Measurements from ENCODE around the gene NIN. TPM values are rescaled to one million over a fixed set of nuclear protein-coding genes. Genes with fewer than 3 reads are reported as not detected.

The NIN gene
- total and polyA plus RNA-seq, 7 donors: 7.3 to 47.7 (median 24.3) TPM

GRCh38 chr14:50775357-50775756 is 55.6 kb downstream of the NIN start:
- Histone ChIP-seq H3K27me3 (ENCODE audit: insufficient read depth in 3 of 3, low read length in 2 of 3) (no peaks in the 10 kb centered on the region), H3K4me3 (no peak overlapping the region), H3K27ac (peak overlapping the region; percentile 48), H3K4me1 (peaks cover 43% of the 10 kb centered on the region), H3K36me3 (ENCODE audit: insufficient read depth in 1 of 2, low read depth in 1 of 2) (peaks cover 8 to 67% of the 10 kb centered on the region in 2 donors), H3K9me3 (no peaks in the 10 kb centered on the region)
- ATAC-seq: no peak
- intact Hi-C loops (cut with DNase I): loop anchor here (5.0 kb wide), 2 partner anchors 87 to 173 kb away; no protein-coding TSS in a partner anchor
- no peak for DNase-seq
- TF ChIP-seq CTCF (IDR thresholded peaks at IDR 0.05): no peak
- whole genome bisulfite sequencing, 3 donors: 35 to 60% (median 46%) methylated on average over 2 of the region's 2 CpGs

GRCh38 chr14:50774542-50775267 is 56.3 kb downstream of the NIN start:
- 73 to 90% (median 82%) methylated on average over 8 of the region's 8 CpGs for WGBS, 3 donors
- peaks cover 12 to 74% of the 10 kb centered on the region in 2 donors for H3K36me3 ChIP-seq (ENCODE audit: insufficient read depth in 1 of 2, low read depth in 1 of 2)

GRCh38 chr14:50773632-50774541 is 57.1 kb downstream of the NIN start:
- peaks cover 12 to 82% of the 10 kb centered on the region in 2 donors for H3K36me3 ChIP-seq (ENCODE audit: insufficient read depth in 1 of 2, low read depth in 1 of 2)
- intact Hi-C loops (cut with DNase I): loop anchor here (5.0 kb wide), 2 partner anchors 157 to 232 kb away; no protein-coding TSS in a partner anchor
- peak; percentile 29 to 64 for DNase-seq

More at GRCh38 chr14:50774542-50775267, 56.3 kb downstream of the NIN start:
- Histone ChIP-seq H3K4me1 (peaks cover 43% of the 10 kb centered on the region), H3K27me3 (ENCODE audit: insufficient read depth in 3 of 3, low read length in 2 of 3) (no peaks in the 10 kb centered on the region), H3K27ac (peak overlapping the region; percentile 48), H3K9me3 (no peaks in the 10 kb centered on the region), H3K4me3 (no peak overlapping the region)
- DNase-seq (no peak), ATAC-seq (no peak)
- TF ChIP-seq CTCF (IDR thresholded peaks at IDR 0.05): no peak
- intact Hi-C loops (cut with DNase I): loop anchor here (5.0 kb wide), 4 partner anchors 88 to 232 kb away; no protein-coding TSS in a partner anchor

GRCh38 chr14:50772412-50772811 is 58.5 kb downstream of the NIN start:
- Histone ChIP-seq H3K4me1 (peaks cover 25% of the 10 kb centered on the region), H3K36me3 (ENCODE audit: insufficient read depth in 1 of 2, low read depth in 1 of 2) (peaks cover 12 to 88% of the 10 kb centered on the region in 2 donors), H3K27ac (no peak overlapping the region), H3K9me3 (no peaks in the 10 kb centered on the region), H3K27me3 (ENCODE audit: insufficient read depth in 3 of 3, low read length in 2 of 3) (no peaks in the 10 kb centered on the region), H3K4me3 (no peak overlapping the region)
- 86 to 87% (median 87%) methylated on average over 7 of the region's 7 CpGs for WGBS, 3 donors
- intact Hi-C loops (cut with DNase I): loop anchor here (5.0 kb wide), 2 partner anchors 155 to 230 kb away; no protein-coding TSS in a partner anchor
- DNase-seq (no peak), ATAC-seq (no peak)
- no peak for TF ChIP-seq CTCF (IDR thresholded peaks at IDR 0.05)

More at GRCh38 chr14:50773632-50774541, 57.1 kb downstream of the NIN start:
- ATAC-seq: peak; percentile 67 to 80 (median 71)
- Histone ChIP-seq H3K27ac (peak overlapping the region; percentile 48), H3K9me3 (no peaks in the 10 kb centered on the region), H3K27me3 (ENCODE audit: insufficient read depth in 3 of 3, low read length in 2 of 3) (no peaks in the 10 kb centered on the region), H3K4me3 (no peak overlapping the region), H3K4me1 (peaks cover 40% of the 10 kb centered on the region)
- 57 to 60% (median 58%) methylated on average over 7 of the region's 7 CpGs for WGBS, 3 donors
- TF ChIP-seq CTCF (IDR thresholded peaks at IDR 0.05): peak; percentile 75

Measured in psoas muscle (tissue), 8 donors.